Neural progenitor cell (in vitro differentiated cells): ENCODE data around the gene CLDN18. TPM values are rescaled to one million over a fixed set of nuclear protein-coding genes. Genes with fewer than 3 reads are reported as not detected.

ENCODE experiments used
- DNase-seq: peaks from one replicate; pipeline ENCODE4 v3.0.0-alpha.2; 2016; ENCODE audit warnings: low spot score
- H2AFZ ChIP-seq: fragments of 200-600 bp; sonication (generic); replicated peaks from 2 replicates; pipeline ENCODE4 v1.6.1; 2016; ENCODE audit warnings: antibody characterized with exemption
- H3F3A ChIP-seq: fragments of 200-600 bp; sonication (generic); 2 replicates; pipeline ENCODE4 v1.6.1; 2016; ENCODE audit warnings: antibody characterized with exemption, low read depth
- H3K27ac ChIP-seq: fragments of 200-600 bp; sonication (generic); 2 replicates; pipeline ENCODE4 v1.5.1; 2016; ENCODE audit warnings: mild to moderate bottlenecking
- H3K27me3 ChIP-seq: fragments of 200-600 bp; sonication (generic); 2 replicates; pipeline ENCODE4 v1.6.1; 2016; ENCODE audit warnings: mild to moderate bottlenecking, moderate library complexity
- H3K36me3 ChIP-seq: fragments of 200-600 bp; sonication (generic); 2 replicates; pipeline ENCODE4 v1.5.1; 2016
- H3K4me1 ChIP-seq: fragments of 200-600 bp; sonication (generic); 2 replicates; pipeline ENCODE4 v1.6.1; 2016; ENCODE audit warnings: mixed run types
- H3K4me2 ChIP-seq: fragments of 200-600 bp; sonication (generic); 2 replicates; pipeline ENCODE4 v1.6.1; 2016
- H3K4me3 ChIP-seq: fragments of 200-600 bp; sonication (generic); 2 replicates; pipeline ENCODE4 v1.5.1; 2016
- H3K79me2 ChIP-seq: fragments of 200-600 bp; sonication (generic); 2 replicates; pipeline ENCODE4 v1.6.1; 2016; ENCODE audit warnings: low read depth
- H3K9ac ChIP-seq: fragments of 200-600 bp; sonication (generic); 2 replicates; pipeline ENCODE4 v1.6.1; 2016
- H3K9me3 ChIP-seq: fragments of 200-600 bp; sonication (generic); 2 replicates; pipeline ENCODE4 v1.5.1; 2016; ENCODE audit warnings: low read depth
- H4K20me1 ChIP-seq: fragments of 200-600 bp; sonication (generic); 2 replicates; pipeline ENCODE4 v1.6.1; 2016; ENCODE audit warnings: low read depth
- H3K27ac Mint-ChIP-seq: 3 replicates; pipeline ENCODE4 v1.8.0; 2021; ENCODE audit warnings: mixed read lengths
- H3K27me3 Mint-ChIP-seq: 2 replicates; pipeline ENCODE4 v1.8.0; 2022; ENCODE audit warnings: low read depth, mild to moderate bottlenecking, inconsistent platforms, moderate library complexity, mixed read lengths; ENCODE audit not compliant: insufficient read depth
- H3K36me3 Mint-ChIP-seq: 3 replicates; pipeline ENCODE4 v1.8.0; 2021; ENCODE audit warnings: mixed read lengths
- H3K4me1 Mint-ChIP-seq: 3 replicates; pipeline ENCODE4 v1.8.0; 2021; ENCODE audit warnings: mixed read lengths
- H3K4me3 Mint-ChIP-seq: 3 replicates; pipeline ENCODE4 v1.8.0; 2021; ENCODE audit warnings: mild to moderate bottlenecking, moderate library complexity, mixed read lengths
- H3K9me3 Mint-ChIP-seq: 3 replicates; pipeline ENCODE4 v1.8.0; 2020; ENCODE audit warnings: mixed read lengths
- EZH2 ChIP-seq: fragments of 200-600 bp; sonication (generic); IDR thresholded peaks from 2 replicates; pipeline ENCODE4 v1.6.1; 2017; ENCODE audit warnings: antibody characterized with exemption, mild to moderate bottlenecking, moderate library complexity
- EZH2phosphoT487 ChIP-seq: fragments of 200-600 bp; sonication (generic); IDR thresholded peaks from 2 replicates; pipeline ENCODE4 v1.6.1; 2017; ENCODE audit warnings: antibody characterized with exemption
- total RNA-seq: library from RNA; depleted of rRNA; stranded (reverse); fragments of >200 nt; gene quantifications from 2 replicates; pipeline ENCODE4 v1.2.3, GENCODE V29; 2015; ENCODE audit warnings: low replicate concordance
- TF ChIP-seq, protein P1 (sequence below): fragments of 200-600 bp; sonication (generic); IDR thresholded peaks from 2 replicates; pipeline ENCODE4 v1.5.1; 2017; ENCODE audit warnings: antibody characterized with exemption, mild to moderate bottlenecking

Gene CLDN18
- total RNA-seq, 1 donor from 2014 or later, result not detected

DNA sequence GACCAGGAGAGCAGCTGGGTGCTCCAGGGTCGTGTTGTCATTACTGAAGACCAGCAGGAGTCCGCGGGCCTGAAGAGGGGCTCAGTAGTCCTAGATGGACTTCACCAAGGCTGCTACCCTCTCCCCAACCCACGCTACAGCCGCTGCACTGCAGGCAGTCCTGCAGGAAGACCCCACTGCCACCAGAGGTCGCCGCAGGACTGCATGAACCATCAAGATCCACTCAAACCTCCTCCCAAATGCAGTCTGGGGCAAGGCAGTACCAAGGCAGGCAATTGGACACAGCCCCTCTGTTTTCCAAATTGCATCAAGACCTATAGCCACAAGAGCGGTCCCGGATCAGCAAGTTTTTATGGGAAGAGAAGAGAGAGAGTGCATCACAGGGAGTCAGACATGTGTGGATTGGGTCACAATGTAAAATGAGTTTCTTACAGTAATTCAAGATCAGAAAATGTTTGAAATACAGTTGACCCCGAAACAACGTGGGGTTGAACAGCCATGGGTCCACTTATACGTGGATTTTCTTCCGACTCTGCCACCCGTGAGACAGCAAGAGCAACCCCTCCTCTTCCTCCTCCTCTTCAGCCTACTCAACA lies 58.7 kb downstream of the CLDN18 start:
- Mint-ChIP-seq H3K36me3 (peaks cover 20% of the 10 kb centered on the region), H3K27me3 (no peaks in the 10 kb centered on the region), H3K27ac (no peak overlapping the region), H3K9me3 (no peaks in the 10 kb centered on the region), H3K4me3 (no peak overlapping the region), H3K4me1 (peaks cover 12% of the 10 kb centered on the region)
- Histone ChIP-seq H3K27ac (no peak overlapping the region), H3K9ac (no peak overlapping the region), H3K4me2 (no peak overlapping the region), H3F3A (no peaks in the 10 kb centered on the region), H3K79me2 (no peaks in the 10 kb centered on the region), H3K27me3 (no peaks in the 10 kb centered on the region), H3K4me1 (peaks cover 7% of the 10 kb centered on the region), H3K36me3 (peaks cover 4% of the 10 kb centered on the region), H4K20me1 (no peaks in the 10 kb centered on the region), H2AFZ (no peak overlapping the region), H3K9me3 (no peaks in the 10 kb centered on the region), H3K4me3 (no peak overlapping the region)
- peak; percentile 86 for DNase-seq
- TF ChIP-seq EZH2phosphoT487 (no peak), EZH2 (no peak)
- TF ChIP-seq, protein P1, sequence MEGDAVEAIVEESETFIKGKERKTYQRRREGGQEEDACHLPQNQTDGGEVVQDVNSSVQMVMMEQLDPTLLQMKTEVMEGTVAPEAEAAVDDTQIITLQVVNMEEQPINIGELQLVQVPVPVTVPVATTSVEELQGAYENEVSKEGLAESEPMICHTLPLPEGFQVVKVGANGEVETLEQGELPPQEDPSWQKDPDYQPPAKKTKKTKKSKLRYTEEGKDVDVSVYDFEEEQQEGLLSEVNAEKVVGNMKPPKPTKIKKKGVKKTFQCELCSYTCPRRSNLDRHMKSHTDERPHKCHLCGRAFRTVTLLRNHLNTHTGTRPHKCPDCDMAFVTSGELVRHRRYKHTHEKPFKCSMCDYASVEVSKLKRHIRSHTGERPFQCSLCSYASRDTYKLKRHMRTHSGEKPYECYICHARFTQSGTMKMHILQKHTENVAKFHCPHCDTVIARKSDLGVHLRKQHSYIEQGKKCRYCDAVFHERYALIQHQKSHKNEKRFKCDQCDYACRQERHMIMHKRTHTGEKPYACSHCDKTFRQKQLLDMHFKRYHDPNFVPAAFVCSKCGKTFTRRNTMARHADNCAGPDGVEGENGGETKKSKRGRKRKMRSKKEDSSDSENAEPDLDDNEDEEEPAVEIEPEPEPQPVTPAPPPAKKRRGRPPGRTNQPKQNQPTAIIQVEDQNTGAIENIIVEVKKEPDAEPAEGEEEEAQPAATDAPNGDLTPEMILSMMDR, result peak; percentile 98

DNA sequence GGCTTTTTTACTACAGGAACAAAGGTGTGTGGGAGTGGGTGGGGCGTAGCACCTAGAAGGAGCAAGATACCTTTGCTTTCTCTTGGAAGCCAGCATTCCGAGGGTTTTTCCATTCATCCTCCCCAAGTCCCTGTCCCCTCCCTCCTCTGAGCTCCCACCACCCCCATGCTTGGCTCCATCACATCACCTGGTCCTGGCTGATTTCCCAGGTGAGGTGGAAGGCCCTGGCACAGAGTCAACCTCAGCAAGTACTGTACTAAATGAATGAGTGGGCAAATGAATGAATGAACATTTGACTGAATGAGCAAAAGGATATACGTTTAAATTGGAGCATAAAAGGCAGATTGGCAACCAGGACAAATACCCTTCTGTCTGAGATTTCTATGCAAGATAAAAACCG lies 60.0 kb downstream of the CLDN18 start:
- no peaks in the 10 kb centered on the region for H3K79me2 ChIP-seq
- H3F3A ChIP-seq, result no peaks in the 10 kb centered on the region
- no peak overlapping the region for H3K4me2 ChIP-seq
- no peak overlapping the region for H3K4me3 ChIP-seq
- TF ChIP-seq EZH2 (no peak), EZH2phosphoT487 (no peak)
- TF ChIP-seq, protein P1, result no peak
- DNase-seq, result no peak
- no peaks in the 10 kb centered on the region for H3K9me3 ChIP-seq
- no peak overlapping the region for H3K9ac ChIP-seq
- H2AFZ ChIP-seq, result no peak overlapping the region
- Mint-ChIP-seq H3K4me1 (peaks cover 12% of the 10 kb centered on the region), H3K27ac (no peak overlapping the region), H3K27me3 (no peaks in the 10 kb centered on the region), H3K9me3 (peaks cover 5% of the 10 kb centered on the region), H3K36me3 (peaks cover 22% of the 10 kb centered on the region), H3K4me3 (no peak overlapping the region)
- H4K20me1 ChIP-seq, result no peaks in the 10 kb centered on the region
- no peak overlapping the region for H3K27ac ChIP-seq
- H3K4me1 ChIP-seq, result peaks cover 7% of the 10 kb centered on the region
- H3K36me3 ChIP-seq, result peaks cover 4% of the 10 kb centered on the region
- no peaks in the 10 kb centered on the region for H3K27me3 ChIP-seq

DNA sequence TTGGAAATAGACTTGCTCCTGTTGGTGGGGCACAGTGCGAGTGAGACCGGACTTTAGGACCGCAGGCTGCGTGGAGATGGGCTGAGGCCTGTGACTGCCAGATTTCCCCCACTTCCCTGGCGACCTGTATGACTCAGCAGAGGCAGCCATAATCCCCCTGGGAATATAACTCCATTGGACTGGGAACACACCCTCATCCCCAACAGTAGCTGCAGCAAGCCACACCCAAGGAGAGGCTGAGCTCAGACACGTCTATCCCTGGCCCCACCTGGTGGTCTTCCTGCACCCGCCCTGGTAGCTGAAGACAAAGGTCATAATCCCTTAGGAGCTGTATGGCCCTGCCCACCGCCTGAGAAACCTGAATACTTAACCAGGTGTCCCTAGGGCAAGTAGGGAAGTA lies 62.8 kb downstream of the CLDN18 start:
- Histone ChIP-seq H3K9me3 (no peaks in the 10 kb centered on the region), H2AFZ (no peak overlapping the region), H3K4me2 (peak overlapping the region; percentile 10), H3K4me3 (no peak overlapping the region), H3K4me1 (peaks cover 7% of the 10 kb centered on the region), H3F3A (no peaks in the 10 kb centered on the region), H3K27me3 (no peaks in the 10 kb centered on the region), H3K9ac (no peak overlapping the region), H4K20me1 (no peaks in the 10 kb centered on the region), H3K79me2 (no peaks in the 10 kb centered on the region), H3K27ac (no peak overlapping the region), H3K36me3 (peaks cover 4% of the 10 kb centered on the region)
- Mint-ChIP-seq H3K27me3 (no peaks in the 10 kb centered on the region), H3K4me3 (no peak overlapping the region), H3K36me3 (peaks cover 39% of the 10 kb centered on the region), H3K4me1 (peaks cover 12% of the 10 kb centered on the region), H3K27ac (no peak overlapping the region), H3K9me3 (peaks cover 5% of the 10 kb centered on the region)
- TF ChIP-seq EZH2phosphoT487 (no peak), EZH2 (no peak)
- TF ChIP-seq, protein P1, result no peak
- DNase-seq, result peak; percentile 30
